HG03135 (cell line): Measurements from ENCODE around the gene FRY.
"Not testable (repeated sequence)": the region's sequence is repeated elsewhere in the genome, so short reads cannot be mapped to it uniquely, and the experiment has no call there.

Source experiments
- ATAC-seq: cut with Tn5 transposase; IDR thresholded peaks from one replicate; pipeline ENCODE4 v1.9.1; 2021; ENCODE audit warnings: mild to moderate bottlenecking, moderate library complexity; ENCODE audit not compliant: unreplicated experiment

The FRY gene

GRCh38 chr13:32031025-32031814, at the start of gene FRY:
Gene FRY, plus strand, starts transcription at chr13:32031774. Its CDS starts 22 bp downstream, at chr13:32031796.
- peak; percentile 86 for ATAC-seq

- no peak for ATAC-seq
These were observed 49.5 kb upstream of the FRY start for GRCh38 chr13:31982124-31982523.

- no peak for ATAC-seq
These were observed 49.0 kb upstream of the FRY start for GRCh38 chr13:31982540-31982939.

GRCh38 chr13:31983696-31984095, 47.9 kb upstream of the FRY start:
- not testable (repeated sequence) for ATAC-seq

GRCh38 chr13:31984388-31984787, 47.2 kb upstream of the FRY start:
- ATAC-seq = not testable (repeated sequence)

GRCh38 chr13:31986676-31987470, 44.7 kb upstream of the FRY start:
- ATAC-seq = no peak

- no peak for ATAC-seq
These were observed 43.9 kb upstream of the FRY start for GRCh38 chr13:31987535-31988170.

GRCh38 chr13:31994367-31994766, 37.2 kb upstream of the FRY start:
- not testable (repeated sequence) for ATAC-seq

- ATAC-seq = no peak
These were observed 35.0 kb upstream of the FRY start for GRCh38 chr13:31996601-31997000.

- ATAC-seq = no peak
These were observed 33.9 kb upstream of the FRY start for GRCh38 chr13:31997641-31998040.

- no peak for ATAC-seq
These were observed 33.4 kb upstream of the FRY start for GRCh38 chr13:31998131-31998530.

- not testable (repeated sequence) for ATAC-seq
These were observed 30.8 kb upstream of the FRY start for GRCh38 chr13:32000754-32001153.

GRCh38 chr13:32001154-32001768, 30.3 kb upstream of the FRY start:
- ATAC-seq = no peak

- no peak for ATAC-seq
These were observed 29.8 kb upstream of the FRY start for GRCh38 chr13:32001769-32002168.

- no peak for ATAC-seq
These were observed 28.7 kb upstream of the FRY start for GRCh38 chr13:32002873-32003272.

GRCh38 chr13:32007494-32007893, 24.1 kb upstream of the FRY start:
- no peak for ATAC-seq

- ATAC-seq = no peak
These were observed 22.9 kb upstream of the FRY start for GRCh38 chr13:32008518-32009175.

- no peak for ATAC-seq
These were observed 22.2 kb upstream of the FRY start for GRCh38 chr13:32009362-32009761.

GRCh38 chr13:32010136-32010535, 21.4 kb upstream of the FRY start:
- no peak for ATAC-seq

GRCh38 chr13:32011971-32012370, 19.6 kb upstream of the FRY start:
- no peak for ATAC-seq

- ATAC-seq = no peak
These were observed 18.4 kb upstream of the FRY start for GRCh38 chr13:32013181-32013580.
